Measurements from ENCODE around the gene TNFRSF18. TPM values are rescaled to one million over a fixed set of nuclear protein-coding genes. Genes with fewer than 3 reads are reported as not detected.

The TNFRSF18 gene
- total and polyA plus RNA-seq, 2 donors (not counting 3 experiments of a cell fraction or from before 2014, with no cell fraction given): not detected

- ChIA-PET CTCF (interaction anchor here (1.0 to 1.5 kb wide), 2 partner anchors 18 to 91 kb away, joined by 4 read pairs; no protein-coding TSS in a partner anchor), POLR2A (no interaction called here)
- no peaks in the 10 kb centered on the region for H3K4me1 ChIP-seq (ENCODE audit: control insufficient read depth, extremely low read depth, insufficient read depth, low read length)
- H3K9ac ChIP-seq (replicated peaks; ENCODE audit: extremely low read depth, insufficient read depth, low read length): no peak overlapping the region
- no peak overlapping the region for H3K27ac ChIP-seq (ENCODE audit: insufficient read depth, low read depth, low read length)
- no peak overlapping the region for H2AFZ ChIP-seq (ENCODE audit: low read depth, low read length)
- intact Hi-C loops (cut with micrococcal nuclease): loop anchor here (2.0 kb wide), 2 partner anchors 18 to 90 kb away; no protein-coding TSS in a partner anchor
- no peaks in the 10 kb centered on the region for H3K9me3 ChIP-seq (replicated peaks; ENCODE audit: control insufficient read depth, insufficient read depth, low read length)
- no peaks in the 10 kb centered on the region for H3K27me3 ChIP-seq (ENCODE audit: control insufficient read depth in 2 of 2, insufficient read depth in 2 of 2, low read length in 2 of 2)
- no peak overlapping the region for H3K4me2 ChIP-seq (ENCODE audit: insufficient read depth, low read length)
- no peaks in the 10 kb centered on the region for H3K79me2 ChIP-seq (ENCODE audit: control insufficient read depth, insufficient read depth, low read length)
- dilution Hi-C loops (cut with MboI; ENCODE audit: extremely low pct_ligation_motif_present, low sequenced_read_pairs): no loop called here
- DNase-seq (ENCODE audit: low read depth, low spot score) (peak; percentile 39), FAIRE-seq (no peak)
- no peaks in the 10 kb centered on the region for H3K9me1 ChIP-seq (replicated peaks; ENCODE audit: control insufficient read depth, extremely low read depth, insufficient read depth, low read length)
- no peak overlapping the region for H3K4me3 ChIP-seq (replicated peaks in 1 of 3; ENCODE audit: insufficient read depth in 1 of 3, low read depth in 1 of 3, low read length in 3 of 3)
- BruUV-seq (replicated peaks): no TSS peak
- no peaks in the 10 kb centered on the region for H4K20me1 ChIP-seq (replicated peaks; ENCODE audit: control insufficient read depth, extremely low read depth, insufficient read depth, low read length)
- H3K36me3 ChIP-seq (ENCODE audit: control insufficient read depth in 2 of 2, extremely low read depth in 1 of 2, insufficient read depth in 2 of 2, low read length in 2 of 2): peaks cover 2 to 3% of the 10 kb centered on the region in 2 experiments
- TF ChIP-seq GATA2 (IDR thresholded peaks at IDR 0.05; ENCODE audit: insufficient read depth, insufficient read length, low read depth, low read length) (no peak), POLR2AphosphoS5 (IDR thresholded peaks at IDR 0.05; ENCODE audit: insufficient read depth, low read depth, low read length) (no peak), CTCF (IDR thresholded peaks at IDR 0.05; ENCODE audit: extremely low read depth in 1 of 2, insufficient read depth in 1 of 2, low read depth in 1 of 2, low read length in 2 of 2) (no peak), MAX (IDR thresholded peaks at IDR 0.05; ENCODE audit: insufficient read depth, insufficient read length) (no peak), POLR2A (IDR thresholded peaks at IDR 0.05; ENCODE audit: low read depth, low read length) (no peak), FOS (IDR thresholded peaks at IDR 0.05; ENCODE audit: borderline replicate concordance, insufficient read depth, low read length) (no peak), MYC (IDR thresholded peaks at IDR 0.05; ENCODE audit: low read depth, low read length) (no peak), JUN (IDR thresholded peaks at IDR 0.05; ENCODE audit: borderline replicate concordance, insufficient read depth, insufficient read length, low read depth) (no peak), EZH2 (IDR thresholded peaks at IDR 0.05; ENCODE audit: borderline replicate concordance, low read depth, low read length, severe bottlenecking) (no peak)
These were observed 6.5 kb upstream of the TNFRSF18 start for GRCh38 chr1:1212780-1213344.

Data from endothelial cell of umbilical vein (primary cell).